T-helper 1 cell treated with Interleukin-12 subunit alpha and Interleukin-12 subunit beta and Interleukin-4 antibody, amounts not matched to agents 30 ng/mL and 1 ng/mL, for 36 hours (primary cell): ENCODE measurements around the gene IFT122. TPM values are rescaled to one million over a fixed set of nuclear protein-coding genes. Genes with fewer than 3 reads are reported as not detected.
"Not testable (repeated sequence)": the region's sequence is repeated elsewhere in the genome, so short reads cannot be mapped to it uniquely, and the experiment has no call there.

Source experiments
- intact Hi-C: fragments of 100-400 bp; cut with micrococcal nuclease; formaldehyde crosslinking; loops from one replicate; pipeline ENCODE4 v1.15.1; 2024
- total RNA-seq: library from RNA; stranded (reverse); gene quantifications from 2 replicates; pipeline ENCODE4 v1.2.3, GENCODE V29; 2022

The IFT122 gene
- total RNA-seq, 1 donor from 2014 or later = 19.2 TPM

GRCh38 chr3:129514563-129514962 is 74.5 kb downstream of the IFT122 start:
- intact Hi-C loops = no loop called here

- intact Hi-C loops = not testable (repeated sequence)
These were observed 75.2 kb downstream of the IFT122 start for GRCh38 chr3:129515108-129515820.

GRCh38 chr3:129515821-129516432 is 75.9 kb downstream of the IFT122 start:
- intact Hi-C loops = not testable (repeated sequence)

- intact Hi-C loops = no loop called here
These were observed 77.5 kb downstream of the IFT122 start for GRCh38 chr3:129517516-129517915.

- intact Hi-C loops = no loop called here
These were observed 78.1 kb downstream of the IFT122 start for GRCh38 chr3:129518038-129518561.

GRCh38 chr3:129518581-129518980 is 78.6 kb downstream of the IFT122 start:
- intact Hi-C loops = no loop called here

GRCh38 chr3:129519449-129519848 is 79.4 kb downstream of the IFT122 start:
- intact Hi-C loops = no loop called here

- intact Hi-C loops = no loop called here
These were observed 80.1 kb downstream of the IFT122 start for GRCh38 chr3:129519896-129520715.

- intact Hi-C loops = no loop called here
These were observed 80.9 kb downstream of the IFT122 start for GRCh38 chr3:129520960-129521359.

GRCh38 chr3:129521611-129522010 is 81.6 kb downstream of the IFT122 start:
- intact Hi-C loops = no loop called here

- intact Hi-C loops = no loop called here
These were observed 82.9 kb downstream of the IFT122 start for GRCh38 chr3:129522953-129523352.

GRCh38 chr3:129524081-129524480 is 84.1 kb downstream of the IFT122 start:
- intact Hi-C loops = no loop called here

GRCh38 chr3:129525341-129525968 is 85.4 kb downstream of the IFT122 start:
- intact Hi-C loops = no loop called here

GRCh38 chr3:129526121-129526900 is 86.3 kb downstream of the IFT122 start:
- intact Hi-C loops = no loop called here

GRCh38 chr3:129527262-129527661 is 87.2 kb downstream of the IFT122 start:
- intact Hi-C loops = no loop called here

GRCh38 chr3:129528589-129529100 is 88.6 kb downstream of the IFT122 start, which contains the start of gene RHO:
TSS of gene RHO (plus strand) at chr3:129528639. CDS start at chr3:129528734, 95 bp downstream.
- intact Hi-C loops = no loop called here

- intact Hi-C loops = no loop called here
These were observed 89.6 kb downstream of the IFT122 start for GRCh38 chr3:129529436-129530210.

GRCh38 chr3:129530251-129530791 is 90.3 kb downstream of the IFT122 start:
- intact Hi-C loops = no loop called here

- intact Hi-C loops = no loop called here
These were observed 90.8 kb downstream of the IFT122 start for GRCh38 chr3:129530821-129531220.
